ENCODE data around the gene PAQR8. TPM values are rescaled to one million over a fixed set of nuclear protein-coding genes. Genes with fewer than 3 reads are reported as not detected.

Gene PAQR8
- total and polyA plus RNA-seq, 2 of the 4 experiments (the other 2 are of a cell fraction) = 1.4 to 1.6 TPM

DNA sequence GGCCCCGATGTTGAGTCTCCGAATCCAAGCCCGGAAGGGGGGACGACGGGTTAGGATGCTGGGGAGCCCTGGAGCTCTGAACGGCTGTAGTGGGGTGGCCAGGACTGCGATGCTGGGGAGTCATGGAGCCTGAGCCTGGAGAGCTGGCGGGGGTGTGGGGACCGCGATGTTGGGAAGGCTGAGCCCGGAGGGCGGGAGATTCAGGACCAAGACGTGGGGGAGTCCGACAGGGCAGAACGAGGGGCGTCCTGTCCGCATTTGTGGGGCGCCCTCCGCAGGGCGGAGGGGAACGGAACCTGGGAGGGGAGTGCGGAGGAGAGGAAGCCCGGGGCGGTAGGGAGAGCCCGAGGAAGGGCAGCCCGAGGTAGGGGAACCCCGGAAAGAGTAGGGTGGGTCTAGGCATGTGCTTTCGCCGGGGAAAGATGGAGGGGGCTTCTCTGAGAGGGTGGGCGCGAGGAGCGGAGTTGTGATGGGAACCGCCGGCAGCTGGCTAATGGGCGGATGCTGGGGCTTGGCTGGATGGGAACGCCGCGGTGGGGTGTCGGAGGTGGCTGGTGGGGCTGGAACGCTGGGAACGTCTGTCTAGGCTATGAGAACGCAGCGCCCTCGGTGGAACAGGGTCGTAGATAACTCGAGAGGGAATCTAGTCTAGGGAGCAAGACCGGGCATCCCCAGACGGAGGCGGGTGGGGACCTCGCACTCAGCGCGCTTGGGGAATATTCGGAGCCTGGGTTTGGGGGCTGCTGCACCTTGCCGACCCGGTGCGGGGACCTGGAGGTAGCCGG is 684 bp downstream of the PAQR8 start:
- Histone ChIP-seq H3K18ac (ENCODE audit: low read depth, low read length) (no peak overlapping the region; the same call in 1 of the 2 replicates), H3K9me3 (ENCODE audit: control insufficient read depth, insufficient read depth, low read length) (no peaks in the 10 kb centered on the region), H4K91ac (ENCODE audit: insufficient read depth, low read depth, low read length) (peak overlapping the region; percentile 43; the same call in 1 of the 2 replicates), H2BK5ac (ENCODE audit: low read depth, low read length, poor library complexity, severe bottlenecking) (no peak overlapping the region), H3K4me2 (ENCODE audit: low read depth, low read length) (peak overlapping the region; percentile 90), H4K20me1 (ENCODE audit: insufficient read depth, low read length) (no peaks in the 10 kb centered on the region; the same call in 1 of the 2 replicates), H4K5ac (ENCODE audit: low read depth, low read length) (no peak overlapping the region), H3K14ac (replicated peaks; ENCODE audit: low read depth, low read length) (peak overlapping the region; percentile 73), H3K27me3 (ENCODE audit: control insufficient read depth, insufficient read depth, low read length) (no peaks in the 10 kb centered on the region), H3K23ac (ENCODE audit: low read depth, low read length) (peak overlapping the region; percentile 12), H4K8ac (ENCODE audit: low read depth in 2 of 2, low read length in 2 of 2) (peak overlapping the region in 1 of 2 experiments; percentile 24; a peak in 2 of 4 replicates), H2BK15ac (ENCODE audit: low read depth, low read length) (no peak overlapping the region), H2BK120ac (ENCODE audit: low read depth, low read length) (no peak overlapping the region), H3K36me3 (ENCODE audit: control insufficient read depth, insufficient read depth, low read length) (no peaks in the 10 kb centered on the region), H3K4me1 (ENCODE audit: control insufficient read depth, insufficient read depth, low read length) (peaks cover 15% of the 10 kb centered on the region), H2AK9ac (replicated peaks; ENCODE audit: low read depth, low read length, poor library complexity) (peak overlapping the region; percentile 84), H2AK5ac (ENCODE audit: low read depth, low read length) (no peak overlapping the region), H3K27ac (ENCODE audit: insufficient read depth, low read length) (peak overlapping the region; percentile 43), H2AFZ (replicated peaks; ENCODE audit: low read length, poor library complexity) (peak overlapping the region; percentile 90), H3K56ac (ENCODE audit: extremely low read depth, insufficient read depth, low read length) (peak overlapping the region; percentile 10; the same call in 1 of the 2 replicates), H3K4ac (ENCODE audit: low read depth, low read length) (no peak overlapping the region; the same call in 1 of the 2 replicates), H3K9me1 (ENCODE audit: insufficient read depth, low read length) (peaks cover 3% of the 10 kb centered on the region), H2BK20ac (ENCODE audit: low read depth, low read length) (no peak overlapping the region), H3K79me1 (ENCODE audit: low read depth in 1 of 2, low read length in 2 of 2) (peaks cover 0 to 15% of the 10 kb centered on the region in 2 experiments; a peak in 2 of 4 replicates), H3K4me3 (ENCODE audit: insufficient read depth, low read depth, low read length) (peak overlapping the region; percentile 86), H3K9ac (ENCODE audit: low read depth, low read length) (peak overlapping the region; percentile 62)
- ATAC-seq (ENCODE audit: low read depth) = peak; percentile 60
- ChIA-PET CTCF (interaction anchor here (1.0 to 2.1 kb wide), 5 partner anchors 12 to 91 kb away, joined by 3 to 6 read pairs (median 4); no protein-coding TSS in a partner anchor), POLR2A (ENCODE audit: unreplicated experiment) (no interaction called here)
- in situ Hi-C loops (cut with MboI; ENCODE audit: low sequenced_read_pairs) (no loop called here), intact Hi-C loops (cut with micrococcal nuclease) (loop anchor here (2.0 kb wide), 1 partner anchor 76 kb away; no protein-coding TSS in a partner anchor), dilution Hi-C loops (cut with HindIII; ENCODE audit: low sequenced_read_pairs, unreplicated experiment) (no loop called here)
- TF ChIP-seq MXI1 (IDR thresholded peaks at IDR 0.05; ENCODE audit: borderline replicate concordance, low read depth, low read length) (no peak), MAZ (IDR thresholded peaks at IDR 0.05; ENCODE audit: borderline replicate concordance, low read depth, low read length) (no peak)
- WGBS, 2 experiments (ENCODE audit: extremely low coverage in 2 of 2, insufficient read length in 1 of 2) = 3% methylated on average over 26 of the region's 57 CpGs; no CpG with 5 or more reads in 1 of the 2 experiments
- no TSS peak for BruUV-seq (replicated peaks)
- no peak for DNase-seq
